Fibroblast of villous mesenchyme (primary cell): ENCODE data around the gene PKN2. TPM values are rescaled to one million over a fixed set of nuclear protein-coding genes. Genes with fewer than 3 reads are reported as not detected.

Experiments
- DNase-seq: peaks from one replicate; pipeline ENCODE4 v3.0.0-alpha.2; 2010; ENCODE audit warnings: low read depth
- H3K4me3 ChIP-seq: 2 replicates; pipeline ENCODE4 v1.5.1; 2011; ENCODE audit warnings: low read depth, mild to moderate bottlenecking, low read length
- total RNA-seq: library from RNA; depleted of rRNA; stranded (reverse); fragments of >200 nt; gene quantifications from 2 replicates; pipeline ENCODE4 v1.2.3, GENCODE V29; 2012
- TF ChIP-seq, protein P1 (sequence below): IDR thresholded peaks from 2 replicates; pipeline ENCODE4 v1.5.1; 2012; ENCODE audit warnings: low read depth, mild to moderate bottlenecking, low read length; ENCODE audit not compliant: insufficient read depth

The PKN2 gene
- total RNA-seq, 1 donor: 56.1 TPM

DNA sequence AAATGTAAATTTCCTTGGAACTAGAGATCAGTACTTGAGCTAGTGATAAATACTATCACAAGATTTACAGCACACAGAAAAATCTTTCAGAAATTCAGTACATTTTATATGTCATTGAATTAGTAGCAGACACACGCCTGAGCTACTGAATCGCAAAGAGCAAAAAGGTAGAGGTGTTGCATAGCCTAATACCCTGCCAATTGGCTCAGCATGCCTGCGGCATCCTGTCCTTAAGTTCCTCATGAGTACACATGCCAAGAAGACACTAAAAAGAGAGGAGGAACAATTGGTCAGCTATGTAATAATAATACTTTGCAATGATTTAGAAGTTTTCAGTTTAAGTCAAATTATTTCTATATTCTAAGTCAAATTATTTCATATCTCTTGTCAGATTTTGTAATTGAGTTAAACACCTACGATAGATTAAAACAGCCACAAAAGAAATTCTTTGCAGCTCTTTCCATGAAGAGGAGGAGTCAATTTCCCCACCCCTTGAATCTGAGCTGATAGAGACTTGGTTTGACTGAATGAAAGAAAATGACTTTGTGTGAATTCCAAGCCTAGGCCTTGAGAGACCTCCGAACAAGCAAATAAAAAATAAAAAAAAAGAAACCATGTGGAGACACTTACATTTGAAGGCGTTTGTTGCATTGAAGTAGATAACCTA lies 36.2 kb upstream of the PKN2 start:
- no peak overlapping the region for H3K4me3 ChIP-seq
- TF ChIP-seq, protein P1, sequence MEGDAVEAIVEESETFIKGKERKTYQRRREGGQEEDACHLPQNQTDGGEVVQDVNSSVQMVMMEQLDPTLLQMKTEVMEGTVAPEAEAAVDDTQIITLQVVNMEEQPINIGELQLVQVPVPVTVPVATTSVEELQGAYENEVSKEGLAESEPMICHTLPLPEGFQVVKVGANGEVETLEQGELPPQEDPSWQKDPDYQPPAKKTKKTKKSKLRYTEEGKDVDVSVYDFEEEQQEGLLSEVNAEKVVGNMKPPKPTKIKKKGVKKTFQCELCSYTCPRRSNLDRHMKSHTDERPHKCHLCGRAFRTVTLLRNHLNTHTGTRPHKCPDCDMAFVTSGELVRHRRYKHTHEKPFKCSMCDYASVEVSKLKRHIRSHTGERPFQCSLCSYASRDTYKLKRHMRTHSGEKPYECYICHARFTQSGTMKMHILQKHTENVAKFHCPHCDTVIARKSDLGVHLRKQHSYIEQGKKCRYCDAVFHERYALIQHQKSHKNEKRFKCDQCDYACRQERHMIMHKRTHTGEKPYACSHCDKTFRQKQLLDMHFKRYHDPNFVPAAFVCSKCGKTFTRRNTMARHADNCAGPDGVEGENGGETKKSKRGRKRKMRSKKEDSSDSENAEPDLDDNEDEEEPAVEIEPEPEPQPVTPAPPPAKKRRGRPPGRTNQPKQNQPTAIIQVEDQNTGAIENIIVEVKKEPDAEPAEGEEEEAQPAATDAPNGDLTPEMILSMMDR: no peak
- no peak for DNase-seq

DNA sequence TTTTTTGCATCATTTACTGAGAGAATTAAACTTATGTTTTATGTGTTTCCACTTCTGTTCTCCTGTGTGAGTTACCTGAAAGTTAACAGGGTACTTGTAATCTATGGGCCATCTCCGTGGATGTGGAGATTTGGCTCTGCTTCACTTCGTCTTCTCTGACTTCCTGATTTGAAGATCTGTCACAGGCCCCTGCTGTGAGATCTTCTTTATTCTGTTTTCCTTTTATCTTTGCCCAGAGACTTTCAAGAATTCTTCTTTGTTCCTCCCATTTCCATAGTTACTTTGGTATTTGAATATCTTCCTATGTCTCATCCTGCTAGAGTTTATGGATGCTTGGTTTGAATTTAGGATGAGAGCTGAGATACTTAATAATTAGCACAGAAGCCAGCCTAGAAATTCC lies 35.4 kb upstream of the PKN2 start:
- DNase-seq: no peak
- TF ChIP-seq, protein P1: no peak
- H3K4me3 ChIP-seq: no peak overlapping the region

DNA sequence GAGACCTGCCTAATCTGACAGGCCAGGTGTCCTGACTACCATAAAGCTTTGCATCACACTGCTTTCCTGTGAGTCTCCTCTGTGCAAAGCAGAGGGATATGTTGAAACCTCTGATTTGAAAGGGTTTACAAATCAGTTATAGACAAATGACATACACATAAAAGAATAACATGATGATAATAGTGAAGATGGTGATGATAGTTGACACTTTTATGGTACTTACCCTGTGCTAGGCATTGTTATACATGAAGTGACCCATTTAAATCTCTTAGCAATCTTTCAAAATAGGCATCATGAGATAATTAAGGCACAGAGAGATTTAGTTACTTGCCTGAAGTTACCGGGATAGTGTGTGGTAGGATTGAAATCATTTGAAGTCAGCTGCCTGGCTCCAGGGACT lies 34.1 kb upstream of the PKN2 start:
- DNase-seq: no peak
- no peak overlapping the region for H3K4me3 ChIP-seq
- TF ChIP-seq, protein P1: no peak

DNA sequence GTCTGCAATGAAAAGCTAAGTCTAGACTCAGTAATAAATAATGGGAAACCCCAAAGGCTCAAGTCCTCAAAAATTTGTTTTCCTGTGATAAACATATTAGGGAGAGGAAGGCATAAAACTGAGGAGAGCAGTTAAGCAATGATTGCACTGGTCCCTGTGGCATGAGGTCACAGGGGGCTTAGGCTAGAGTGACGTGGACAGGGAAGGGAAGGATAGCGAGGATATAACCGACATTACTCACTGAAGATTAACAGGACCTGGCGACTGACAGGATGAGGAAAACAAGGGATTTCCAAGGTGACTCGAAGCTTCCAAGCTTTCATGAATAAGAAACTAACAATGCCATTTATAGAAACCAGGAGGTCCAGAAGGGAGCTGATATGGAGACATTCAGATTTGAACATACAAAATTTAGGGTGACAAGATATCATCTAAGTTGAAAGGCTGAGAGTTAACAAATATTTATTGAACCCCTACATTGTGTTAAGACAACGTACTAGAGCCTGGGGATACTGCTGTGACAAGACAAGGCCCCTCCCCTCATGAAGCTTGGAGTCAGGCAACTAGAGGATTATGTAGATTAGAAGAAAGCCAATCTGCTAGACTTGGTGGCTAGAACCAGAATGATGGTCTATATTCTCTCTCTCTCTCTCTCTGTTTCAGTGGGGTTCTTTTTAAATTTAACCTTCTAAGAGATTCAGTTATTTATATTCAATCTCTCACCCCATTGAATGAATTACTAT lies 33.2 kb upstream of the PKN2 start:
- TF ChIP-seq, protein P1: no peak
- DNase-seq: peak; percentile 60
- H3K4me3 ChIP-seq: no peak overlapping the region

DNA sequence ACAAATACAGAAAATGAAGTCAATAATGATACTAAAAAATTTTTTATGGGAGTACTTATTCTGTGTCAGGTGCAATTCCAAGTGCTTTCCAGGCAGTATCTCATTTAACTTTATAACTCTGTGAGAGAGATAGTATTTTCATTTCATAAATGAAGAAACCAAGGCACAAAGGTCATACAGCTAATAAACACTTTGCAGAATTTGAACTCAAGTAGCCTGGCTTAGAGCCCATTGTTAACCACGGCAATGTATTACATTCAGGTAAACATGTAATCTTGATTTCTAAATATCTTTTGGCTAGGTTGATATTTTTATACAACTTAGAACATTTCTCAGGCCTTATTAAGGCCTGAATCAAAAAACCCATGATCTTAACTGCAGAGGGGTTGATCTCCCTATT lies 28.9 kb upstream of the PKN2 start:
- TF ChIP-seq, protein P1: no peak
- H3K4me3 ChIP-seq: no peak overlapping the region
- no peak for DNase-seq

DNA sequence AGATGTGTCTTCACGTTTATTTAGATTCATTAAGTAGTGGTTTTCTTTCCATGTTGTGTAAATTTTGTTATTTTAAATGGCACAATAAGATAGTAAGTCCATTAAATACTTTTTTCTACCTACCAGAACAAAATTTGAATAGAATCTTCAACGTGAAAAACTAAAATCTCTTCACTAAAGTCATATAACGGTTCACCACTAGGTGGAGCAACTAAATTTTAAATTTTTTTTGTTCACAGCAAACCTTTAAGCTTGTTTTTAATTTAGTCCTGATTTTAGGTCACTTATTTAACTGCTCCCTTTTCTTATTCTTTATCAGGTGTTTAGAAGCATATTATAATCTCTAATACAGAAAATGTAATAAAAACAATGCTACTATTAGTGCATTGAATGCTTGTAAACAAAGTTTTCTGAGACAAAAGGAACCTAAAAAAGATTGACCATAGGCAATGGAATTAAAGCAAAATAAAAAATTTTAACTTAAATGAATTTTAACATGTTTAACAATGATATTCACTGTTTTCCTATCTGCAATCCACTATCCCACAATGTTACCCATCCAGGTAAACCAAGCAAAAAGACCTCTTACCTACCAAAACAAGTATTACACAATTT lies 28.3 kb upstream of the PKN2 start:
- no peak overlapping the region for H3K4me3 ChIP-seq
- TF ChIP-seq, protein P1: peak; percentile 47
- DNase-seq: peak; percentile 56
